ENCODE data around the gene AIG1.
A peak's percentile ranks its signal among the peaks of the same experiment; 100 is the strongest.
"Not testable (repeated sequence)": the region's sequence is repeated elsewhere in the genome, so short reads cannot be mapped to it uniquely, and the experiment has no call there.

AIG1 gene

GRCh38 chr6:143298071-143298470 is 237.4 kb downstream of the AIG1 start:
- no peak for DNase-seq (ENCODE audit: extremely low read depth, insufficient read length)
- Histone ChIP-seq H3K36me3 (ENCODE audit: control insufficient read depth, insufficient read depth, low read length) (no peaks in the 10 kb centered on the region), H3K4me3 (replicated peaks; ENCODE audit: low read depth, low read length) (no peak overlapping the region), H3K27me3 (replicated peaks; ENCODE audit: control insufficient read depth, insufficient read depth, low read length) (no peaks in the 10 kb centered on the region)
- TF ChIP-seq CTCF (IDR thresholded peaks at IDR 0.05; ENCODE audit: insufficient read depth, low read length, poor library complexity, severe bottlenecking): no peak

- TF ChIP-seq CTCF (IDR thresholded peaks at IDR 0.05; ENCODE audit: insufficient read depth, low read length, poor library complexity, severe bottlenecking): peak; percentile 15
- DNase-seq (ENCODE audit: extremely low read depth, insufficient read length): peak; percentile 20
Measured at GRCh38 chr6:143299253-143300166, 238.8 kb downstream of the AIG1 start.

GRCh38 chr6:143301188-143301587 is 240.5 kb downstream of the AIG1 start:
- Histone ChIP-seq H3K27me3 (replicated peaks; ENCODE audit: control insufficient read depth, insufficient read depth, low read length) (no peaks in the 10 kb centered on the region), H3K4me3 (replicated peaks; ENCODE audit: low read depth, low read length) (no peak overlapping the region), H3K36me3 (ENCODE audit: control insufficient read depth, insufficient read depth, low read length) (no peaks in the 10 kb centered on the region)
- TF ChIP-seq CTCF (IDR thresholded peaks at IDR 0.05; ENCODE audit: insufficient read depth, low read length, poor library complexity, severe bottlenecking): no peak
- DNase-seq (ENCODE audit: extremely low read depth, insufficient read length): no peak

More at GRCh38 chr6:143299253-143300166, 238.8 kb downstream of the AIG1 start:
- no peaks in the 10 kb centered on the region for H3K36me3 ChIP-seq (ENCODE audit: control insufficient read depth, insufficient read depth, low read length)
- no peaks in the 10 kb centered on the region for H3K27me3 ChIP-seq (replicated peaks; ENCODE audit: control insufficient read depth, insufficient read depth, low read length)
- H3K4me3 ChIP-seq (replicated peaks; ENCODE audit: low read depth, low read length): no peak overlapping the region

GRCh38 chr6:143307760-143308159 is 247.1 kb downstream of the AIG1 start:
- not testable (repeated sequence) for DNase-seq (ENCODE audit: extremely low read depth, insufficient read length); H3K27me3 ChIP-seq (replicated peaks; ENCODE audit: control insufficient read depth, insufficient read depth, low read length); H3K4me3 ChIP-seq (replicated peaks; ENCODE audit: low read depth, low read length); H3K36me3 ChIP-seq (ENCODE audit: control insufficient read depth, insufficient read depth, low read length)

- Histone ChIP-seq H3K36me3 (ENCODE audit: control insufficient read depth, insufficient read depth, low read length) (no peaks in the 10 kb centered on the region), H3K27me3 (replicated peaks; ENCODE audit: control insufficient read depth, insufficient read depth, low read length) (no peaks in the 10 kb centered on the region), H3K4me3 (replicated peaks; ENCODE audit: low read depth, low read length) (no peak overlapping the region)
- no peak for TF ChIP-seq CTCF (IDR thresholded peaks at IDR 0.05; ENCODE audit: insufficient read depth, low read length, poor library complexity, severe bottlenecking)
- no peak for DNase-seq (ENCODE audit: extremely low read depth, insufficient read length)
Measured at GRCh38 chr6:143313163-143313562, 252.5 kb downstream of the AIG1 start.

- TF ChIP-seq CTCF (IDR thresholded peaks at IDR 0.05; ENCODE audit: insufficient read depth, low read length, poor library complexity, severe bottlenecking): no peak
- DNase-seq (ENCODE audit: extremely low read depth, insufficient read length): no peak
- Histone ChIP-seq H3K27me3 (replicated peaks; ENCODE audit: control insufficient read depth, insufficient read depth, low read length) (no peaks in the 10 kb centered on the region), H3K4me3 (replicated peaks; ENCODE audit: low read depth, low read length) (no peak overlapping the region), H3K36me3 (ENCODE audit: control insufficient read depth, insufficient read depth, low read length) (no peaks in the 10 kb centered on the region)
Measured at GRCh38 chr6:143321491-143322086, 260.9 kb downstream of the AIG1 start.
